PC-9 (cell line): ENCODE data around the gene L1CAM.

Source experiments
- EZH2 ChIP-seq: fragments of 200-600 bp; sonication (generic); IDR thresholded peaks from 2 replicates; pipeline ENCODE4 v1.8.0; 2017; ENCODE audit warnings: antibody characterized with exemption, low read depth
- TF ChIP-seq, protein P1 (sequence below): fragments of 200-600 bp; sonication (generic); conservative IDR thresholded peaks from 2 replicates; pipeline ENCODE4 v1.6.1; 2017; ENCODE audit warnings: mixed run types, antibody characterized with exemption, mild to moderate bottlenecking, moderate library complexity

DNA sequence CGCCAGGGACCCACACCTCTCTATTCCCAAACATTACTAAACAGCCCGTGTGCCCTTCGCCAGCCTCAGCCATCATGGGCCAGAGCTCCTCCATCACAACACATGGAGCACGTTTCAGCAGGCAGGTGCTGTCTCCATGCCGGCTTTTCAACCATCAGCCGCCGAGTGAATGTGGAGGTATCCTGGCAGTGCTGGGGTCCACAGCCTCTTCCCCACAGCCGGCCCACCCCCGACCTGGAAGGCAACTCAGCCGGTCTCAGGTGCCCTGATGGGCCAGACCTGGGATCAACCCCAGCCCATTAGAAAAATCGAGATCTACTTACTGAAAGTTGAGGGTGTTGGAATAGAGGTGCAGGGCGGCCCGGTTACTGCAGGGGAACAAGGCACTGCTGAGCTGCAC is 45.8 kb upstream of the L1CAM start:
- TF ChIP-seq, protein P1, sequence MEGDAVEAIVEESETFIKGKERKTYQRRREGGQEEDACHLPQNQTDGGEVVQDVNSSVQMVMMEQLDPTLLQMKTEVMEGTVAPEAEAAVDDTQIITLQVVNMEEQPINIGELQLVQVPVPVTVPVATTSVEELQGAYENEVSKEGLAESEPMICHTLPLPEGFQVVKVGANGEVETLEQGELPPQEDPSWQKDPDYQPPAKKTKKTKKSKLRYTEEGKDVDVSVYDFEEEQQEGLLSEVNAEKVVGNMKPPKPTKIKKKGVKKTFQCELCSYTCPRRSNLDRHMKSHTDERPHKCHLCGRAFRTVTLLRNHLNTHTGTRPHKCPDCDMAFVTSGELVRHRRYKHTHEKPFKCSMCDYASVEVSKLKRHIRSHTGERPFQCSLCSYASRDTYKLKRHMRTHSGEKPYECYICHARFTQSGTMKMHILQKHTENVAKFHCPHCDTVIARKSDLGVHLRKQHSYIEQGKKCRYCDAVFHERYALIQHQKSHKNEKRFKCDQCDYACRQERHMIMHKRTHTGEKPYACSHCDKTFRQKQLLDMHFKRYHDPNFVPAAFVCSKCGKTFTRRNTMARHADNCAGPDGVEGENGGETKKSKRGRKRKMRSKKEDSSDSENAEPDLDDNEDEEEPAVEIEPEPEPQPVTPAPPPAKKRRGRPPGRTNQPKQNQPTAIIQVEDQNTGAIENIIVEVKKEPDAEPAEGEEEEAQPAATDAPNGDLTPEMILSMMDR = no peak
- no peak for TF ChIP-seq EZH2
